Measurements from ENCODE around the gene PUM2.
"Not testable (repeated sequence)": the region's sequence is repeated elsewhere in the genome, so short reads cannot be mapped to it uniquely, and the experiment has no call there.

GRCh38 chr2:20240291-20240690 is 110.4 kb downstream of the PUM2 start:
- TF ChIP-seq, protein P1, sequence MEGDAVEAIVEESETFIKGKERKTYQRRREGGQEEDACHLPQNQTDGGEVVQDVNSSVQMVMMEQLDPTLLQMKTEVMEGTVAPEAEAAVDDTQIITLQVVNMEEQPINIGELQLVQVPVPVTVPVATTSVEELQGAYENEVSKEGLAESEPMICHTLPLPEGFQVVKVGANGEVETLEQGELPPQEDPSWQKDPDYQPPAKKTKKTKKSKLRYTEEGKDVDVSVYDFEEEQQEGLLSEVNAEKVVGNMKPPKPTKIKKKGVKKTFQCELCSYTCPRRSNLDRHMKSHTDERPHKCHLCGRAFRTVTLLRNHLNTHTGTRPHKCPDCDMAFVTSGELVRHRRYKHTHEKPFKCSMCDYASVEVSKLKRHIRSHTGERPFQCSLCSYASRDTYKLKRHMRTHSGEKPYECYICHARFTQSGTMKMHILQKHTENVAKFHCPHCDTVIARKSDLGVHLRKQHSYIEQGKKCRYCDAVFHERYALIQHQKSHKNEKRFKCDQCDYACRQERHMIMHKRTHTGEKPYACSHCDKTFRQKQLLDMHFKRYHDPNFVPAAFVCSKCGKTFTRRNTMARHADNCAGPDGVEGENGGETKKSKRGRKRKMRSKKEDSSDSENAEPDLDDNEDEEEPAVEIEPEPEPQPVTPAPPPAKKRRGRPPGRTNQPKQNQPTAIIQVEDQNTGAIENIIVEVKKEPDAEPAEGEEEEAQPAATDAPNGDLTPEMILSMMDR (IDR thresholded peaks at IDR 0.05): not testable (repeated sequence)
- TF ChIP-seq POLR2A (IDR thresholded peaks at IDR 0.05): not testable (repeated sequence)
